ENCODE results near the gene TRIM46. TPM values are rescaled to one million over a fixed set of nuclear protein-coding genes. Genes with fewer than 3 reads are reported as not detected.

Gene TRIM46
- polyA plus RNA-seq, 2 of the 4 experiments (the other 2 are of a cell fraction), result 1.1 to 2.8 TPM

DNA sequence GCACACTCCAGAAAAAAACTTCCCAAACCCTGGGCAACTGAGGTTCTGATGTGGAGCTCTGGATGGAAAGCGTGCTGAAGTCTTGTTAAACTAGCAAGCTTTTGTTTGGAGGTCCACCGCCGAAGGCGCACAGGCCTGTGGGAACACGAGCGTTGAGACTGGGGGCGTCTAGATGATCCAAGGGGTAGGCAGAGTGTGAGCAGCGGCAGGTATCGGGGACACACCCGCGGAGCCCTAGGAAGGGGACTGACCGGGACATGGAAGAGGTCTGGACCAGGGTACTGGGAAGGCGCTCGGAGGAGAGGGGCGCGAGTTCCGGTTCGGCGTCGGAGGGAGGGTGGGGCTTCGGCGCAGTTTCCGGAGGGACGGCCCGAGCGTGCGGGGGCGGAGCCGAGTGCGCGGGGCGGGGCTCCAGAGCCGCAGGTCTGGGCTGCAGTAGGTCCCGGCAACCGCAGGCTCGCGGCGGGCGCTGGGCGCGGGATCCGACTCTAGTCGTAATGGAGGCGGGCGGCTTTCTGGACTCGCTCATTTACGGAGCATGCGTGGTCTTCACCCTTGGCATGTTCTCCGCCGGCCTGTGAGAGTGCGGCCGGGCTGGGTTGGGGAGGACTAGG lies 38.1 kb upstream of the TRIM46 start, which contains the start of gene SLC50A1:
Gene SLC50A1, plus strand, starts transcription at position 438 of the 614 bp plus-strand sequence. Its CDS starts 60 bp downstream, at position 498.
- Histone ChIP-seq H3K27ac (peak within 1 kb of the TSS; percentile 90 to 92), H3K4me3 (peak within 1 kb of the TSS; percentile 60), H3K4me2 (peak within 1 kb of the TSS; percentile 82), H3K9me3 (no peaks in the 10 kb centered on the region), H3K4me1 (peaks cover 34% of the 10 kb centered on the region)
- WGBS (ENCODE audit: missing lambda C conversion rate), result 2% methylated on average over 39 of the region's 52 CpGs
- ATAC-seq (peak; percentile 76 to 88), DNase-seq (ENCODE audit: low read depth in 1 of 2, low spot score in 1 of 2) (peak; percentile 91 to 93), FAIRE-seq (no peak)
- ChIA-PET POLR2A (interaction anchor here (0.6 to 1.3 kb wide), 6 partner anchors 8 to 161 kb away, joined by 3 to 8 read pairs (median 4); partner anchors contain the start of genes CKS1B and KRTCAP2), CTCF (interaction anchor here (0.8 to 19.7 kb wide), 11 partner anchors 8 to 91 kb away, joined by 3 to 309 read pairs (median 4); partner anchors contain the start of gene KRTCAP2)
- TF ChIP-seq ATOH8 (CRISPR knock-in tag; IDR thresholded peaks at IDR 0.05; ENCODE audit: low read depth), result no peak
- no peak for TF ChIP-seq RAD21 (conservative IDR thresholded peaks at IDR 0.05 in 1 of 2, IDR thresholded peaks at IDR 0.05 in 1 of 2)
- 0 out of 2 replicates have a peak, but pooled peaks have one; percentile 25 for TF ChIP-seq HOXB13 (CRISPR knock-in tag; IDR thresholded peaks at IDR 0.05; ENCODE audit: low read depth)
- TF ChIP-seq RFX5 (IDR thresholded peaks at IDR 0.05), result no peak; the same call in 1 of the 2 replicates
- peak; percentile 70; the same call in 1 of the 2 replicates for TF ChIP-seq TP53 (CRISPR knock-in tag; IDR thresholded peaks at IDR 0.05)
- TF ChIP-seq POLR2AphosphoS2 (conservative IDR thresholded peaks at IDR 0.05; ENCODE audit: low read length), result no peak
- no peak for TF ChIP-seq RNF2 (IDR thresholded peaks at IDR 0.05; ENCODE audit: borderline replicate concordance, low read depth)
- TF ChIP-seq FOSB (CRISPR knock-in tag; IDR thresholded peaks at IDR 0.05), result peak; percentile 88
- TF ChIP-seq HOXA7 (CRISPR knock-in tag; IDR thresholded peaks at IDR 0.05), result peak; percentile 86
- no peak for TF ChIP-seq KDM5A (IDR thresholded peaks at IDR 0.05)
- TF ChIP-seq ZFP36 (IDR thresholded peaks at IDR 0.05; ENCODE audit: borderline replicate concordance, partially characterized antibody), result no peak
- no peak for TF ChIP-seq BHLHE40 (IDR thresholded peaks at IDR 0.05; ENCODE audit: low read depth, low read length)
- no peak for TF ChIP-seq CBX8 (IDR thresholded peaks at IDR 0.05)
- no peak for TF ChIP-seq HDAC2 (IDR thresholded peaks at IDR 0.05)
- no peak; the same call in 1 of the 2 replicates for TF ChIP-seq GATA3 (IDR thresholded peaks at IDR 0.05; ENCODE audit: borderline replicate concordance)
- TF ChIP-seq JUN (IDR thresholded peaks at IDR 0.05), result peak; percentile 87 to 94
- no peak for TF ChIP-seq NPAS2 (CRISPR knock-in tag; IDR thresholded peaks at IDR 0.05; ENCODE audit: borderline replicate concordance)
- TF ChIP-seq PBX3 (IDR thresholded peaks at IDR 0.05), result peak; percentile 50; the same call in 1 of the 2 replicates
- no peak for TF ChIP-seq HEYL (CRISPR knock-in tag; IDR thresholded peaks at IDR 0.05)
- peak; percentile 57; the same call in 1 of the 2 replicates for TF ChIP-seq RARB (CRISPR knock-in tag; IDR thresholded peaks at IDR 0.05)
- TF ChIP-seq ELK1 (IDR thresholded peaks at IDR 0.05; ENCODE audit: low read depth, low read length), result no peak
- TF ChIP-seq ZSCAN20 (CRISPR knock-in tag; IDR thresholded peaks at IDR 0.05), result no peak
- TF ChIP-seq FOSL2 (IDR thresholded peaks at IDR 0.05), result no peak
- no peak for TF ChIP-seq FOSL2 (CRISPR knock-in tag; IDR thresholded peaks at IDR 0.05)
- TF ChIP-seq, protein P1, sequence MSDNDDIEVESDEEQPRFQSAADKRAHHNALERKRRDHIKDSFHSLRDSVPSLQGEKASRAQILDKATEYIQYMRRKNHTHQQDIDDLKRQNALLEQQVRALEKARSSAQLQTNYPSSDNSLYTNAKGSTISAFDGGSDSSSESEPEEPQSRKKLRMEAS (IDR thresholded peaks at IDR 0.05), result peak; percentile 78
- TF ChIP-seq JUNB (IDR thresholded peaks at IDR 0.05), result no peak
- TF ChIP-seq REST (IDR thresholded peaks at IDR 0.05), result no peak; the same call in 1 of the 2 replicates
- no peak for TF ChIP-seq MAZ (IDR thresholded peaks at IDR 0.05; ENCODE audit: borderline replicate concordance, low read depth, low read length)
- TF ChIP-seq, protein P2, sequence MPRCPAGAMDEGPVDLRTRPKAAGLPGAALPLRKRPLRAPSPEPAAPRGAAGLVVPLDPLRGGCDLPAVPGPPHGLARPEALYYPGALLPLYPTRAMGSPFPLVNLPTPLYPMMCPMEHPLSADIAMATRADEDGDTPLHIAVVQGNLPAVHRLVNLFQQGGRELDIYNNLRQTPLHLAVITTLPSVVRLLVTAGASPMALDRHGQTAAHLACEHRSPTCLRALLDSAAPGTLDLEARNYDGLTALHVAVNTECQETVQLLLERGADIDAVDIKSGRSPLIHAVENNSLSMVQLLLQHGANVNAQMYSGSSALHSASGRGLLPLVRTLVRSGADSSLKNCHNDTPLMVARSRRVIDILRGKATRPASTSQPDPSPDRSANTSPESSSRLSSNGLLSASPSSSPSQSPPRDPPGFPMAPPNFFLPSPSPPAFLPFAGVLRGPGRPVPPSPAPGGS (IDR thresholded peaks at IDR 0.05), result peak; percentile 62; the same call in 2 of the 3 replicates
- peak; percentile 77 for TF ChIP-seq POLR2A (IDR thresholded peaks at IDR 0.05; ENCODE audit: low read length)
- TF ChIP-seq CHD2 (IDR thresholded peaks at IDR 0.05; ENCODE audit: low read length, partially characterized antibody), result no peak
- TF ChIP-seq HOXB5 (CRISPR knock-in tag; IDR thresholded peaks at IDR 0.05), result peak; percentile 59; the same call in 1 of the 2 replicates
- TF ChIP-seq TFCP2L1 (CRISPR knock-in tag; IDR thresholded peaks at IDR 0.05), result peak; percentile 86; the same call in 1 of the 2 replicates
- TF ChIP-seq ZC3H11A (IDR thresholded peaks at IDR 0.05), result no peak
- TF ChIP-seq MAFK (IDR thresholded peaks at IDR 0.05; ENCODE audit: partially characterized antibody), result no peak
